ENCODE results near the gene ABCC4. TPM values are rescaled to one million over a fixed set of nuclear protein-coding genes. Genes with fewer than 3 reads are reported as not detected.

The ABCC4 gene
- total RNA-seq, 1 experiment from 2014 or later = 12.5 TPM

- no peak for DNase-seq
- intact Hi-C loops (cut with micrococcal nuclease; ENCODE audit: unreplicated experiment) = no loop called here
- BruUV-seq (replicated peaks) = no TSS peak
- Mint-ChIP-seq H3K36me3 (ENCODE audit: insufficient read depth, unreplicated experiment) (no peaks in the 10 kb centered on the region), H3K4me1 (ENCODE audit: low read depth, unreplicated experiment) (no peaks in the 10 kb centered on the region), H3K9me3 (ENCODE audit: low read depth, unreplicated experiment) (no peaks in the 10 kb centered on the region), H3K27me3 (ENCODE audit: unreplicated experiment) (no peaks in the 10 kb centered on the region), H3K4me3 (ENCODE audit: low read depth, unreplicated experiment) (no peak overlapping the region), H3K27ac (ENCODE audit: unreplicated experiment) (no peak overlapping the region)
- CTCF ChIA-PET = no interaction called here
- no peak for TF ChIP-seq CTCF (IDR thresholded peaks at IDR 0.05; ENCODE audit: unreplicated experiment)
Observed at GRCh38 chr13:95226932-95227695, 74.1 kb downstream of the ABCC4 start.

- no peaks in the 10 kb centered on the region for H3K27me3 Mint-ChIP-seq (ENCODE audit: unreplicated experiment)
- BruUV-seq (replicated peaks) = no TSS peak
- intact Hi-C loops (cut with micrococcal nuclease; ENCODE audit: unreplicated experiment) = no loop called here
Observed at GRCh38 chr13:95226476-95226875, 74.8 kb downstream of the ABCC4 start.

GRCh38 chr13:95226050-95226449 is 75.2 kb downstream of the ABCC4 start:
- no peaks in the 10 kb centered on the region for H3K4me1 Mint-ChIP-seq (ENCODE audit: low read depth, unreplicated experiment)
- H3K9me3 Mint-ChIP-seq (ENCODE audit: low read depth, unreplicated experiment) = no peaks in the 10 kb centered on the region
- H3K36me3 Mint-ChIP-seq (ENCODE audit: insufficient read depth, unreplicated experiment) = no peaks in the 10 kb centered on the region
- H3K4me3 Mint-ChIP-seq (ENCODE audit: low read depth, unreplicated experiment) = no peak overlapping the region
- no peak for TF ChIP-seq CTCF (IDR thresholded peaks at IDR 0.05; ENCODE audit: unreplicated experiment)
- H3K27ac Mint-ChIP-seq (ENCODE audit: unreplicated experiment) = no peak overlapping the region
- no peaks in the 10 kb centered on the region for H3K27me3 Mint-ChIP-seq (ENCODE audit: unreplicated experiment)
- CTCF ChIA-PET = no interaction called here
- no TSS peak for BruUV-seq (replicated peaks)
- no peak for DNase-seq
- intact Hi-C loops (cut with micrococcal nuclease; ENCODE audit: unreplicated experiment) = no loop called here

More at GRCh38 chr13:95226476-95226875, 74.8 kb downstream of the ABCC4 start:
- Mint-ChIP-seq H3K4me3 (ENCODE audit: low read depth, unreplicated experiment) (no peak overlapping the region), H3K27ac (ENCODE audit: unreplicated experiment) (no peak overlapping the region), H3K4me1 (ENCODE audit: low read depth, unreplicated experiment) (no peaks in the 10 kb centered on the region), H3K9me3 (ENCODE audit: low read depth, unreplicated experiment) (no peaks in the 10 kb centered on the region), H3K36me3 (ENCODE audit: insufficient read depth, unreplicated experiment) (no peaks in the 10 kb centered on the region)
- DNase-seq = no peak
- CTCF ChIA-PET = no interaction called here
- TF ChIP-seq CTCF (IDR thresholded peaks at IDR 0.05; ENCODE audit: unreplicated experiment) = no peak

DNA sequence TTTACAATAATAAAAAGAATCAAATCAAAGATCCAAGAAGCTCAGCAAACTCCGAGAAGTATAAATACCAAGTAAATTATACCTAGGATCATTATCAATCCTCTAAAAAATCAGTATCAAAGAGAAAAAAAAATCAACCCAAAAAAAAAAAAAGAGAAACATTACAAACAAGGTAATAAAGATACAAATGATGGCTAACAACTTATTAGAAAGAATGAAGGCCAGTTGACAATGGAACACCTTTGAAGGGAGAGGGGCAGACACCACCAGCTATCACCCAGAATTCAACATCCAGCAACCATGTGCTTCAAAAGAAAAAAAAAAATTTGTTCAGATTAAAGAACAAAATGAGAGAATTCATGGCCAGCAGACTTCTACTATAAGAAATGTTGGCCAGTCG is 77.2 kb downstream of the ABCC4 start:
- Mint-ChIP-seq H3K36me3 (ENCODE audit: insufficient read depth, unreplicated experiment) (no peaks in the 10 kb centered on the region), H3K27ac (ENCODE audit: unreplicated experiment) (no peak overlapping the region)
- BruUV-seq (replicated peaks) = no TSS peak

More for the DNA sequence above, 77.2 kb downstream of the ABCC4 start:
- no peak for DNase-seq
- intact Hi-C loops (cut with micrococcal nuclease; ENCODE audit: unreplicated experiment) = no loop called here
- H3K9me3 Mint-ChIP-seq (ENCODE audit: low read depth, unreplicated experiment) = no peaks in the 10 kb centered on the region
- no peak for TF ChIP-seq CTCF (IDR thresholded peaks at IDR 0.05; ENCODE audit: unreplicated experiment)
- H3K4me3 Mint-ChIP-seq (ENCODE audit: low read depth, unreplicated experiment) = no peak overlapping the region
- CTCF ChIA-PET = no interaction called here
- H3K4me1 Mint-ChIP-seq (ENCODE audit: low read depth, unreplicated experiment) = peaks cover under 1% of the 10 kb centered on the region
- H3K27me3 Mint-ChIP-seq (ENCODE audit: unreplicated experiment) = no peaks in the 10 kb centered on the region
